Measurements from ENCODE around the gene CTSZ.
"Not testable (repeated sequence)": the region's sequence is repeated elsewhere in the genome, so short reads cannot be mapped to it uniquely, and the experiment has no call there.

Gene CTSZ

GRCh38 chr20:58978351-58979190, 28.5 kb downstream of the CTSZ start:
- no peak for DNase-seq (ENCODE audit: low spot score)

- peak; percentile 50 for DNase-seq (ENCODE audit: low spot score)
These were observed 30.9 kb downstream of the CTSZ start for GRCh38 chr20:58976061-58976730.

GRCh38 chr20:58975353-58975752, 31.7 kb downstream of the CTSZ start:
- DNase-seq (ENCODE audit: low spot score), result no peak

- DNase-seq (ENCODE audit: low spot score), result no peak
These were observed 33.2 kb downstream of the CTSZ start for GRCh38 chr20:58973866-58974265.

- no peak for DNase-seq (ENCODE audit: low spot score)
These were observed 33.9 kb downstream of the CTSZ start for GRCh38 chr20:58973179-58973578.

- DNase-seq (ENCODE audit: low spot score), result no peak
These were observed 35.6 kb downstream of the CTSZ start for GRCh38 chr20:58971429-58971828.

GRCh38 chr20:58970146-58970545, 36.9 kb downstream of the CTSZ start:
- DNase-seq (ENCODE audit: low spot score), result no peak

- no peak for DNase-seq (ENCODE audit: low spot score)
These were observed 37.6 kb downstream of the CTSZ start for GRCh38 chr20:58969439-58969838.

GRCh38 chr20:58967652-58968429, 39.2 kb downstream of the CTSZ start:
- DNase-seq (ENCODE audit: low spot score), result no peak

- DNase-seq (ENCODE audit: low spot score), result no peak
These were observed 41.6 kb downstream of the CTSZ start for GRCh38 chr20:58965270-58966064.

GRCh38 chr20:58963922-58964321, 43.1 kb downstream of the CTSZ start:
- DNase-seq (ENCODE audit: low spot score), result not testable (repeated sequence)

GRCh38 chr20:58963060-58963584, 43.9 kb downstream of the CTSZ start:
- no peak for DNase-seq (ENCODE audit: low spot score)

GRCh38 chr20:58959652-58960051, 47.4 kb downstream of the CTSZ start:
- no peak for DNase-seq (ENCODE audit: low spot score)

- no peak for DNase-seq (ENCODE audit: low spot score)
These were observed 51.0 kb downstream of the CTSZ start for GRCh38 chr20:58956078-58956477.

- DNase-seq (ENCODE audit: low spot score), result no peak
These were observed 54.0 kb downstream of the CTSZ start for GRCh38 chr20:58953050-58953449.

GRCh38 chr20:58950603-58951002, 56.5 kb downstream of the CTSZ start:
- no peak for DNase-seq (ENCODE audit: low spot score)

GRCh38 chr20:58947797-58948388, 59.2 kb downstream of the CTSZ start:
- not testable (repeated sequence) for DNase-seq (ENCODE audit: low spot score)

GRCh38 chr20:58945965-58946631, 61.0 kb downstream of the CTSZ start:
- no peak for DNase-seq (ENCODE audit: low spot score)

All from SW480 (cell line).